HG02973 (cell line): ENCODE data around the gene ZMIZ1.

Experiments used
- ATAC-seq: cut with Tn5 transposase; IDR thresholded peaks from one replicate; pipeline ENCODE4 v1.9.1; 2021; ENCODE audit warnings: moderate library complexity; ENCODE audit not compliant: unreplicated experiment

The ZMIZ1 gene

DNA sequence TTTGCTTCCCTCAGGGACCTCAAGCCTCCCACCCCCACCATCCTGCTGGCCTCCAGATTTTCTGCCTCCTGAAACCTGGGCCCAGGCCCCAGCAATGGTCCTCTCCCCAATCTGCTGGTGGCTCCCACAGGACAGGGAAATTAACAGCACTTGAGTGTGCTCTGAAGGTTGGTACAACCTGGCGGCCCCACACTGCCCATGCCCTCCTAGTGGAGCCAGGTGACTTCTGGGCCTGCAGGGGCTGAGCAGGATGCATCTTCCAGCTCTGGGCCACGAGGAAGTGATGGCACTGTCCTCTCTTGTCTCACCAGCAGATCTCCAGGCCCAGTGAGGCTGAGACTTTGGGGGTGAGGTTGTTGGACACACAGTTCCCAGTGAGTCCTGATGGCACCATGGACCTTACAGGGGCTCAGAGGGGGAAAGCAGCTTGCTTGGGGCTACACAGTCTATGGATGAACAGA is 3.6 kb upstream of the ZMIZ1 start:
- no peak for ATAC-seq

DNA sequence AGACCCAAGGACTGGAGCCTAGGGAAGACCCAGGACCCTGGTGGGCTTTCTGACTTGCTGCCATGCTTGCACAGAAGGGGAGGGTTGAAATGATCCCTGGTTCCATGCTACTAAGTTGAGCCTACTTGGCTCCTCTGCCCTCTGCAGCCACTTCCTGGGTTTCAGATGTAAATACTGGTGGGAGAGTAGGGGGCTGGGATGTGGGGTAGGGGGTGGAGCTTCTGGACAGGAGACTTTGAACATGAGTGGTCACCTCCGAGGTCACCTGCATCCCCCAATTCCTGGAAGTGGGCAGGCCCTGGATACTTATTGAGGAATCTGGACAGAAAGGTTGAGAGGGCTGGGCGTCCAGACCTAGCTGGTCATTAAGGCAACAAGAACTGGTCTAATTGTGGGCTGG is 2.9 kb upstream of the ZMIZ1 start:
- ATAC-seq, result no peak

DNA sequence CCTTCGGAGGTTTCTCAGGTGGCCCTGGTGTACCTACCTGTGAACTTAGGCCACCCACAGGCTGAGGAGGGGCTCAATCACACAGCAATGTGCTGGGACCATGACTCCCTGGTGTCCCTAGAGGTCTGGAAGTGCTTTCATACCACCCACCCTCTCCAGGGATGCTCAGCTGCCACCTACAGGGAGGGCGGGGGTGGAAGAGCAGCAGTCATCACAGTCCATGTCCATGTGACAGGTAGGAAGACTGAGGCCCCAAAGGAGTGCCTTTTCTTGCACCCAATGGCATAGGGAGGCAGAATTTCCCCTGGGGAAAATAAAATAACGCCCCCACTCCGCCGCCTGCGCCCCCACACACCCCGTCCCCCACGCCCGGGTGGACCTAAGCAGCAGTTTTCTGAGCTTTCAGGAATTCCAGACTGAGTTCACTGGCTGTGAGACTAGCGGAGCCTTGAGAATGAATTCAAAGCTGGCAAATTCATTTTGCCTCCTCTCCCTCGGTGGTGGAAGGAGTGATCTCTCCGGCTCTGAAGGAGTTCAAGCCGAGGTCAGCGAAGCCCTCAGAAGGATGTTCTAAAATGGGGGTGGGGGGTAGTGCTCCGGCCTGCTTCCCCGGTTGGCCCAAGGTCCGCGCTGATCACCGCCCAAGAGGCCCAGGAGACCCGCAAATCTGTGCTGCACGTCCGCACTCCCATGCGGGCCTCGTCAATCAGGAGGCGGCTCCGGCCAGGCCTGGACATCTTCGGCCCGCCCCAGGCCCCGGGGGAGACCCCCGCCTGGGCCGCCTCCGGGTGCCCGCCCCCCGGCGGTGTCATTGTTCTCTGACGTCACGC is 2.1 kb upstream of the ZMIZ1 start:
- ATAC-seq, result no peak

DNA sequence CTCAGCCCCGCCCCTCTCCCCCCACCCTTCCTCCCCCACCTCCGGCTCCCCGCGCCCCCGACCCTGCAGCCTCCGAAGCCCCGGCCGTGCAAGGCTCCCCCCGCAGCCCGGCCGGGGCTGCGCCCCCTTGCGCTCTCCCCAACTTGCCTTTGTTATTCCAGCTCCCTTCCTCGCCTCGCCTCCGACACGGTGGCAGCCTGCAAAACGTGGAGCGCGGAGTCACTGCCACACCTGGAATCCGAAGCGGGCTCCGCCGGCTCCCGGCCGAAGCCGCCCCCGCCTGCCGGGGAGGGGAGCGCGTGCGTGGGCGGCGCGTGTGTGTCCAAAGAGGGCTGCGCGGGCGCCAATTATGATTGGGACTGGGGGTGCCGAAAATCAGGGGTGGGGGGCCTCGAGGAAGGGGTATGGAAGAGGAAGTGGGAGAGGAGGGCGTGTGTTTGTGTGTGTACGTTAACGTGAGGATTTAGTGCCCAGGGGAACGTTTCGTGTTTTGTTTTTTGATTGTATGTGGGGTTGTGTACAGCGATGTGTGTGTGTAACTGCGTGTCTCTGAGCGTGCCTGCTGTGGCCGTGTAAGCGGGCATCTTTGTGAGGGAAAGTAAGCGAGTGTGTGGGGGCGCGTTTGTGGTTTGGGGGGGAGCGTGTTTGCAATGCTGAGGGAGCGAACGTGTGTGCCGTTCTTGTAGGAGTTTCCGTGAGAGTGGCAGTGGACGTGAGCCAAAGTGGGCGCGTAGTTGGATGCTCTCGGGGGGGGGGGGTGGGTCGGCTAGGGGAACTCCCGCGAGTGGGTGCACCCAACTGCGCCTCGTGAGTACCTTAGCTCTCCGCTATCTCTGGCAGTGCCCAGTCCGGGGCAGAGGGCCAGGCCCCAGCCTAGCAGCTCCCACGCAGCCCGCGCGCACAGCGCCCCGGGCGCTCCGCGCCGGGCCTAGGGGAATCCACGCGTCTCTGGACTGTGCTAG is 1.2 kb upstream of the ZMIZ1 start:
- no peak for ATAC-seq

DNA sequence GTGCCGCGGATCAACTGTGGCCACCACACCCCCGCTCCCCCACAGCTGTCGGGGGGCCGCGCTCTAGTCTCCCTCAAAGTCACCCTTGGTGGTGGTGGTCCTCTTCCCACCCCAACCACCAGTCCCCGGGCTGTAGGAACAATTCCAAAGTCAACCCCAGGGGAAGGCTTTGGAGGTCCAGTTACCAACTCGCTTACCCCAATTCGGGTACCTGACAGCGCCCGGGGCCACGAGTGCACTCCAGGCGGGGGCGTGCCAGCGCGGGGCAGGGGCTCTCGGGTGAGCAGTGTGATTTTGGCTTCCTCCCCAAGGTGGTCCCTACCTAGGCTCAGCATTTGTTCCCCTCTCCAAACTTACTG is 584 bp upstream of the ZMIZ1 start:
- no peak for ATAC-seq

DNA sequence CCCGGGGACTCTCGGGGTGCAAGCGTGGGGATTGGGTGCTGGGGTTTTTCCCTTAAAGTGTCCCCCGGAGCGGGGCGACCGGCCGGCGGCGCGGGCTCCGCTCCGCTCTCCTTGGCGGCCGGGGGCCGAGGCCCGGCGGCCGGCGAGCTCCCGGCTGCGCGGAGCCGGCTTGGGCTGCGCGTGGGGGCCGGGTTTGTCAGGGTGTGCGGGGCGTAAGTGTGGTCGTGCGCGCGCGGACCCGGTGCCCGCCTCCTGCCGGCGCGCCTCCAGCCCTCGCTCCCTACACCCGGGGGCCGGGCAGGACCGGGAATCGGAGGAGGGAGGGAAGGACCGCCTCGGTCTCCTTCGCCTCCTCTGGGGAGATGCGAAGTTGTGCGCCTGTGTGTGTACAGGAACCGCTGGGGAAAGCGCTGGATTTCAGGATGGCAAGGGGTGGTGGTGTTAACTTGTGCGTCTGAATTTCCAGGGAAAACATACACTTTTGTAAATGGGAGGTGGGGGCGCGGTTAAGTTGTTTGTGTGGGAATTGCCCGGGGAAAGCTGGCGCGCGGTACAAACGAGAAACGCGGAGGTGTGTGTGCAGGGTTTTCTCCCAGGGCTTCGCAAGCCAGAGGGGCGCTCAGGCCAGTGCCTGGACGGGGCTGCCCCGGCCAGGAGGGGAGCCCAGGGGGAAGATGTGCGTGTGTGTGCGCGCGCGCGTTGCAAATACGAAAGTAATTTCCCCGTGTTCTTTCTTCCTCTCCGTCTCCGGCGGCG is 737 bp downstream of the ZMIZ1 start:
- ATAC-seq, result peak; percentile 10

DNA sequence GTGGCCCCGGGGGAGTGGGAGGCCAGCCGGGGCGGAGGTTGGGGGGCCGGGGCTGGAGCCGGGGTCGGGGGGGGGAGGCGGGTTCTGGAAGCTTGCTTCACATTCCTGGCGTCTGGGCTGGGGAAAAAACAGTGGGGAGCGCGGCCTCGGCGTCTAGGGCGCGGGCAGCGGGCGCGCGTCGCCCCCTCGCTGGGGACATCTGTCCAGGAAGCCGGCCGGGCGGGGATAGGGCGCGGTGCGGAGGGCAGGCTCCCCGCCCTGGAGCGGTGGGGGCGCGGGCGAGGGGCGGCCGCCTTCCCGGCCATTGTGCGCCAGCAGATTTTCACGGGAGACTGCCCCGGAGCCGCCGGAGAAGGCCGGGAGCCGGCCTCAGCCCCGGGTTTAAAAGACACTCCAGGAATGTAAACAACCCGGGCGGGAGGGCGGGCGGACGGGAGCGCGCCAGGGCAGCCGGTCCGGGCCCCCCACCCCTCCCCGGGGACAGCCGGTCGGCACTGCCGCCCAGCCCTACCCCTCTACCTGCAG is 1.4 kb downstream of the ZMIZ1 start:
- ATAC-seq, result no peak

DNA sequence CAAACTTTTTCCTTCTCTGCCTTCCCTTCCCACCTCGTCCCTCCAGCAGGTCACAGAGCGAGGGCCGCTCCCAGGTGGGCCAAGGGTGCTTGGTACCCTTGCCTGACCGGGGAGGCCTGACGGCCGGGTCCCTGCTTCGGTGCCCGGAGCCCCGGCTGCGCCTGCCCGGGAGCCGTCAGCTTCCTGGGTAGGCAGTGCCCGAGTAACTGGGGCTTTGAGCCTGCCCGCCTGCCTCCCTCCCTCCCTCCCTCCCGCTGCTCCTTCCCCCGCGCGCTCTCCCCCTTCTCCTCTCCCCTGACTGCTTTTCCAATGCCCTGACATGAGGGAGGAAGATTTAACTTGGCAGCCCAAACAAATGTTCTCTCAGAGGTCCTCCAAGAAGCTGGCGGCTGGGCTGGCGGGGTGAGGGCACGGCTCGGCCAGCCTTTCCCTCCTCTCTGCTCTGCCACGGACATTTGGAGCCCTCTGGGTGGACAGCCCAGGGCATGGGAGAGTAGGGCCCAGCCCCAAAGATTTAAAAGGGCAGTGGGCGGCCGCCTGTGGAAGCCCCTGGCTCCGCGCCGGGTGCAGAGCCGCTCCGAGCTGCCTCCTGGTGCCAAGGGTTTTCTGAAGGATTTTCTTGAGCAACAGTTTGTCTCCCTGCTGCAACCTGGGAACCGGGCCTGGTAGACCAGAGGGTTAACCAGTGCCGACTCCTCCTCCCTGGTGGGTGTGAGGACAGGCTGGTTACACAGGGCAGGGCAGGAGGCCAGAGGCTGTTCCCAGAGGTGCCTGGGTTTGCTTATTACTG is 2.0 kb downstream of the ZMIZ1 start:
- no peak for ATAC-seq

DNA sequence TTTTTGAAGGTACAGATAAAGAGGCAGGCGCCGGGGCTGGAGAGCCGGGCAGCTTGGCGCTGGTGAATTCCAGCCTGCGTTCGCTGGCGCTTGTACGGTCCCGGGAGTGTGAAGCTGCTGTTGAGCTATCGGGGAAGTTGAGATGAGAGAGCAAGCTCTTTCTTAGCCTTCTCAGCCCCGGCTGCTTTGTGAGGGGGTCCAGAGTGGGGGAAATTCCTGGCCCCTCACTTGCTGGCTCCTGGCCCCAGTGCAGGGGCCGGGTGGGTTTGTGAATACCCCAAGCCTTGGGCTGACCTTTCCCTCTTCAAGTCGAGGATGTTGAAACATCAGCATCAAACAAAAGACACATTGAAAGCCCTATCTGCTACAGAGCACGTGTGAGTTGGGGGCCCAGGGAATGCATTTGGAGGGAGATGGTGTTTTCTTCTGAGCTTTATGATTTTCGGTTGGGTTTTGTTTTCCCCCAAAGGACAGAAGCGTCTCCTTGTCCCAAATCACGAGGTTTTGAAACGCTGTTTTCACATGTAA is 2.7 kb downstream of the ZMIZ1 start:
- no peak for ATAC-seq

DNA sequence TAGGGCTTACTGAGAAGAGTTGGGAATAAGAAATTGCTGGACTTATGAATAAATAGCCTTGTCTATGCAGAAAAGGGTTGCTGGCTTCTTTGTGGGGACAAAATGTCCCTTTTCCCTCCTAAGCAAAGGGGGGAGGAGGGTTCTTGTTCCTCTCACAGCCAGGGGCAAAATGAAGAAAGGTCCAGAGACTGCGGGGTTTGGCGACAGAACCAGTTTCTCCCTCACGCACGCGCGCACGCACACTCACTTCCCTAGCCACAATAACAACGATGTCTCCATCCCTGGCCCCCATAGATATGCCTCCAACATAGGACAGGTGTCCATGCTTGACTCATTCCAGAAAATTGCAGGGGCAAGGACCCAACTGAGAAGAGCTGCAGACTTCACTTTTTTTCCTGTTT is 3.3 kb downstream of the ZMIZ1 start:
- no peak for ATAC-seq

DNA sequence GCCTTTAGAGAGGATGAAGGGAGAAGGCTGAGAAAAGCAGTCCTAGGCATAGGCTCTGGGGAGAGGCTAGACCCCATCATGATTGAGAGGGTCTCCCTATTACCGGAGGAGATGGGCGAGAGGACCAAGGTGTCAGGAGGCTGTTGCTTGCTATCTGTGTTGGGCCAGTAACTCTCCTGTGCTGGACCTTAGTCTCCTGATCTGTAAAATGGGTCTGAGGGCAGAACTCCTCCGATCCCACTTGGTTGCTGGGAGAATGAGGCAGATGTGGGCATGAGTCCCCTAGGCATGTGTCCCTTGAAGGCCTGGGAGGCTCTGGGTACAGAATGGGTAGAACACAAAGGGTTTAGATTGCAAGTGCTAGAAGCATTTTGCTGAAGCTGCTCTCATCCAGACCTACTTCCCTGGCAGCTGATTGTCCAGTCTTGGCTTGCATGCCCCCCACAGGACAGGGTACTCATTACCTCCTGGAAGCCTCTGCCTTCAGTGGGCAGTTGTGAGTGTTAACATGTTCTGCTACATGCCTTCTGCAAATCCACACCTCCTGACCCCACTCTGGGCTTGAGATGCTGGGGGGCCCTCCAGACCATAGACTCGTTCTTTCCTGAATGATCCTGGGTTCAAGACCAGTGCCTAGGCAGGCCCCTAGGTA is 4.4 kb downstream of the ZMIZ1 start:
- no peak for ATAC-seq

DNA sequence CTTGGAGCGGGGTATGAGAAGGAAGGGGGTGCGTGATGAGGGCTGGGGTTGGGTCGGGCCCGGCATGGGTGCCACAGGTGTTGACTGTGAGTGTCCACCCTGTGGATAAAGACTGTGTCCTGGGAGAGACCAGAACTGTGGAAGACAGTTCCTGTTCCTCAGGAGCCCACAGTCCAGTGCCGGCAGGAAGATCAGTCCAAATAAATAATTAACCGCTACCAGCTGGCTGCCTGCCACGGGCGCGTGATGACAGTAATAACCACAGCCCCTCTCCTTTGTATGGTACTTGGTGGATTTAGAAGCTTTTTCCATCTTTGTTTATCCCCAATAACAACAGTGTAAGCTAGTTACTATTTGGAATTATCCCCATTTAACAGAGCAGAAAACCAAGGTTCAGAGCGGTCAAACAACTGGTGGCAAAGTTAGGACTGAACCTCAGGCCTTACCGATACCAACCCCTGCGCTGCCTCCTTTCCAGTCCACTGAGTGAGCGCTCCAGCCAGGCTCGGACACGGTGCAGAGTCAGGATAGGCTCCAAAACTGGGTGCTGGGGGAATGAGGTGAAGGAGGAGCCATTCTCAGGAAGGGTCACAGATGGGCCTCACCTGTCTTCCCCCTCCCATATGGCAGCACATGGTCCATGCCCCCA is 5.1 kb downstream of the ZMIZ1 start:
- no peak for ATAC-seq

DNA sequence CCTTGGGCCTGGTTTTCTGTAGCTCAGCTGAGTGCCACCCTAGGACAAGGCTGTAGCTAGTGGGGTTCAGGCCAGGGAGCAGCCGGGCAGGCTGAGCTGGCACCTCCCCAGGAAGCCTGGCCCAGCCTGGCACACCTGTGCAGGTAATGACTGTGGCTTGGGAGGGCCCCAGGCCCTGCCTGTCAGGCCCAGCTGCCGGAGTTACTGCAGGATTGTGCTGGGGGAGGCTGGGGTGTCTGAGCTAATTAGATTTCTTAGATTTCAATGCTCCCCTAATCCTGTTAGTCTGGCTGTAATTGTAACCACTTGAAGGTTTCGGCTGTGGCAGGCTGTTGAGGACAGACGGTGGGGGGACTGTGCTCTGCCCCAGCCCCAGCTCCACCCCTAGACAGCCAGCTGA is 6.0 kb downstream of the ZMIZ1 start:
- ATAC-seq, result no peak

DNA sequence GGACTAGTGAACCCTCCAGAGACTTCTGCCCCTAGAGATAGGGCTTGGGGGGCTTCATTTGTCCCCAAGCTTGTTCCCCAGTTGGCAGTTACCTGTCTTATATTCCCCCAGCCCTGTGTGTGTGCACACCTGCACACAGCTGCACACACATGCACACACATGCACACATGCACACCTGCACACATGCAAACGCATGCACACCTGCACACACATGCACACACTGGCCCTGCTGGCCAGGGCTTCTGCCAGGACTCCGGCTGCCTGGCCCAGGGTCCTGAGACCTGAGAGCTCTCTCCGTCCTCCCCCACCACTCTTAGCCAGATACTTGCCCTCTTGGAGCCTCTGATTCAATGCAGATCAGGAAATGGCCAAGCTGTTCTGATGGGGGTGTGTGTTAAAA is 6.7 kb downstream of the ZMIZ1 start:
- ATAC-seq, result no peak

DNA sequence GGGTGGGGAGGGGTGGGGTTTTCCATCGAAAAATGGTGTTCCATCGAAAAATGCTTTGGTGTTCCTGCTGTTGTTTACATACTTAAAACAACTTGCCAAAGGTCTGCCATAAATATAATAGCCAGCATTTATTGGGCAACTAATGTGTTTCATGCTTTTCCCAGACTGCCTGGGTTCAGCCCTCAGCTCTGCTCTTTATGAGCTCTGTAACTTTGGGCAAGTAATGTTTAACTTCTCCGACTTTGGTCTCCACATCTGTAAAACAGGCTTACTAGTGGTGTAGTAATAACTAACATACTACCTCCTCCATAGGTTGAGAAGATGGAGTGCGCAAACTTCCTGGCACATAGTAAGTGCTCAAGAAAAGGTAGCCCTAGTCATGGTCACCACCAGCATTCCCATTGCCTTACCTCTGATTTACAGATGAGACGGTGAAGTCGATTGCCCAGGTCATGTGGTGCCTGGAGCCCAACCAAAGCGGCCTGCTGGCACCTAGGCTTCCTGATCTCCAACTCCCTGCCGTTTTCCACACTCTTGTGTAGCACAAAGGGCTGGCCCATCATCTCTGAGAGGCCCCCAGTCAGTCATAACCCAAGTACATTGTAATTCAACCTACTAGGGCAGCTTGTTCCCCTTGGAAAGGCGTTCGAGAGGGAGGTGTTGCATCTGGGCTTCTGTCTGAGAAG is 8.9 kb downstream of the ZMIZ1 start:
- ATAC-seq, result no peak

DNA sequence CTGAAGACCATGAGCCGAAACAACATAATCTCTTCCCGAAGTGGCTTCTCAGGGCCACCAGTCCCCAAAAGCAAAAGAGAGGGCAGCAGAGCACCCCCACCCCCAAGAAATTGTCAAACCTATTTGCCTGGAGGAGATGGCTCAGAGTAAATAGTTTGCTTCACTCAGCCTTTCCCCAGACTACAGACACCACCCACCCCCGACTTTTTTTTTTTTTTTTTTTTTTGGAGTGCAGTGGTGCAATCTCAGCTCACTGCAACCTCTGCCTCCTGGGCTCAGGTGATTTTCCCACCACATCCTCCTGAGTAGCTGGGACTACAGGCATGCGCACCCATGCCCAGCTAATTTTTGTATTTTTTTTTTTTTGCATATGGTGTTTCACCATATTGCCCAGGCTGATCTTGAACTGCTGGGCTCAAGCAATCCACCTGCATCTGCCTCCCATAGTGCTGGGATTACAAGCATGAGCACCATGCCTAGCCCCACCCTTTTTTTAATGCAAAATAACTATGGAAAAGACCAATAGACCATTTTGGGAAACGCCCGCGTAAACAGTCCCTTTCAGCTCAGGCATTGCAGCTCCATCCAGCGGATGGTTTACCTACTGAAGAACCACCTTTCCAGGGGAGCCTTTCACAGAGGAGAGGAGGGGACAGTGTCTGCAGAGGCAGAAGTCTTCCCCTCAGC is 9.7 kb downstream of the ZMIZ1 start:
- ATAC-seq, result no peak

DNA sequence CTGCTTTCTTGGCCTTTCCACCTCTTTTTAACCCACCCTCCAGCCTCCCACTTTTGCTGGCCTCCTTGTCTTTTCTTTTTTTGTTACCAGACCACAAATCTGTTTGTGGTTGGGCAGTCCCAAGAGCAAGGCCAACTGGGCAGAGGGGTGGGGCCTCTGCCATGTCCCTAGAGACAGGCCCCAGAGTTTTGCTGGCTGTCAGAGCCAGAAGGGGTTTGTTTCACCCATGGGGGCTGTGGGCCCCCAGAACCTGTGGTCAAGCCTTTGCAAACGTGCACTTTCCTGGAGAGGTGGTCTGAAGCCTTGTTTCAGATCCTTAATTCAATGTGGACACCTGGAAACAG is 10.3 kb downstream of the ZMIZ1 start:
- no peak for ATAC-seq
